Transverse colon (tissue), 4 donors: ENCODE measurements around the gene PLA2G4E. TPM values are rescaled to one million over a fixed set of nuclear protein-coding genes. Genes with fewer than 3 reads are reported as not detected.

Source experiments
- DNase-seq: peaks from one replicate; pipeline ENCODE4 v3.0.0-alpha.2; 2019
- H3K27ac ChIP-seq, 4 donors: fragments of 200-600 bp; sonication (generic); 2 replicates each; pipeline ENCODE4 v1.5.1; 2016 to 2018; ENCODE audit warnings: inconsistent platforms in 4 of 4
- H3K27me3 ChIP-seq: fragments of 200-600 bp; sonication (generic); 2 replicates; pipeline ENCODE4 v1.5.1; 2017; ENCODE audit warnings: inconsistent platforms
- H3K36me3 ChIP-seq, 4 donors: fragments of 200-600 bp; sonication (generic); 2 replicates each; pipeline ENCODE4 v1.5.1; 2017 to 2019; ENCODE audit warnings: inconsistent platforms in 4 of 4
- H3K4me1 ChIP-seq, 4 donors: fragments of 200-600 bp; sonication (generic); 2 replicates each; pipeline ENCODE4 v1.5.1; 2017 to 2020; ENCODE audit warnings: inconsistent platforms in 4 of 4
- H3K4me3 ChIP-seq, 4 donors: fragments of 200-600 bp; sonication (generic); 1 replicate in 1 of 4; 2 replicates in 3 of 4; pipeline versions ENCODE4 v1.5.1 to v1.6.1; 2017 to 2019; ENCODE audit warnings: inconsistent platforms in 4 of 4
- H3K9me3 ChIP-seq, 2 donors: fragments of 200-600 bp; sonication (generic); 2 replicates each; pipeline ENCODE4 v1.5.1; 2017 to 2019; ENCODE audit warnings: inconsistent platforms in 2 of 2
- CTCF ChIP-seq, 5 experiments: fragments of 200-600 bp in 3 of 5; fragments of 450-650 bp in 2 of 5; sonication (generic) in 3 of 5; IDR thresholded peaks; 1 replicate in 2 of 5; 2 replicates in 3 of 5; pipeline ENCODE4 v1.5.1; 2016 to 2017; ENCODE audit warnings: antibody characterized with exemption in 5 of 5, inconsistent platforms in 3 of 5, mild to moderate bottlenecking in 2 of 5, moderate library complexity in 1 of 5
- EP300 ChIP-seq: sonication (generic); formaldehyde crosslinking; IDR thresholded peaks from one replicate; pipeline ENCODE4 v1.6.1; 2017; ENCODE audit warnings: antibody characterized with exemption, low read depth
- POLR2A ChIP-seq: fragments of 450-650 bp; IDR thresholded peaks from one replicate; pipeline ENCODE4 v1.6.1; 2016; ENCODE audit warnings: antibody characterized with exemption, mild to moderate bottlenecking, moderate library complexity
- POLR2AphosphoS5 ChIP-seq, 3 donors: sonication (generic); formaldehyde crosslinking; IDR thresholded peaks; one replicate each; pipeline ENCODE4 v1.6.1; 2016; ENCODE audit warnings: antibody characterized with exemption in 3 of 3
- WGBS, 2 donors: methylation state at CpG; one replicate each; pipeline ENCODE4 v1.1.5; 2018; ENCODE audit warnings: low coverage in 1 of 2; 5-methylcytosine and 5-hydroxymethylcytosine counted together
- in situ Hi-C, 4 donors: fragments of 200-750 bp; cut with MboI; loops; one replicate each; pipeline versions ENCODE4 v1.15.0 to v1.15.1; 2017; ENCODE audit warnings: low sequenced_read_pairs in 3 of 4, low pct_ligation_motif_present in 1 of 4, low pct_unique_long_range_greater_than_20kb in 1 of 4
- intact Hi-C: fragments of 100-400 bp; cut with DNase I; formaldehyde crosslinking; loops from one replicate; pipeline ENCODE4 v1.15.1; 2023; ENCODE audit warnings: low total_unique reads
- total RNA-seq, 4 donors: library from RNA; depleted of rRNA; stranded (reverse); fragments of >200 nt; gene quantifications; one replicate each; pipeline ENCODE4 v1.1.0, GENCODE V29; 2016

PLA2G4E gene
- total RNA-seq, 4 donors from 2014 or later = 0.32 TPM; not detected in 3

GRCh38 chr15:42050484-42051255 lies 29.8 kb upstream of the PLA2G4E start:
- Histone ChIP-seq H3K9me3 (no peaks in the 10 kb centered on the region), H3K36me3 (no peaks in the 10 kb centered on the region), H3K4me3 (no peak overlapping the region), H3K27ac (no peak overlapping the region), H3K4me1 (no peaks in the 10 kb centered on the region), H3K27me3 (no peaks in the 10 kb centered on the region)
- in situ Hi-C loops = no loop called here
- intact Hi-C loops = no loop called here
- 79 to 89% methylated on average over 3 to 10 of the region's 10 CpGs for WGBS, 2 donors
- no peak for DNase-seq
- TF ChIP-seq CTCF (IDR thresholded peaks at IDR 0.05) = no peak
- TF ChIP-seq POLR2A = no peak
- TF ChIP-seq POLR2AphosphoS5 (IDR thresholded peaks at IDR 0.05) = no peak
- no peak for TF ChIP-seq EP300

- TF ChIP-seq POLR2A = no peak
- 84% methylated on average over 8 of the region's 8 CpGs; no CpG with 5 or more reads in 1 of the 2 donors for WGBS, 2 donors
- no peak overlapping the region for H3K4me3 ChIP-seq
- H3K36me3 ChIP-seq = no peaks in the 10 kb centered on the region
- no peaks in the 10 kb centered on the region for H3K9me3 ChIP-seq
- intact Hi-C loops (no loop called here), in situ Hi-C loops (no loop called here)
- H3K4me1 ChIP-seq = no peaks in the 10 kb centered on the region
- DNase-seq = no peak
- H3K27me3 ChIP-seq = no peaks in the 10 kb centered on the region
- no peak overlapping the region for H3K27ac ChIP-seq
Observed at GRCh38 chr15:42048821-42049200, 28.0 kb upstream of the PLA2G4E start.

GRCh38 chr15:42048080-42048820 lies 27.4 kb upstream of the PLA2G4E start:
- no peaks in the 10 kb centered on the region for H3K27me3 ChIP-seq
- in situ Hi-C loops (no loop called here), intact Hi-C loops (no loop called here)
- no peak for DNase-seq
- TF ChIP-seq EP300 = no peak
- no peak for TF ChIP-seq POLR2AphosphoS5 (IDR thresholded peaks at IDR 0.05)
- no peak for TF ChIP-seq CTCF (IDR thresholded peaks at IDR 0.05)
- TF ChIP-seq POLR2A = no peak
- H3K4me3 ChIP-seq = no peak overlapping the region
- H3K36me3 ChIP-seq = no peaks in the 10 kb centered on the region
- WGBS, 2 donors = 92 to 96% methylated on average over 9 of the region's 9 CpGs
- H3K9me3 ChIP-seq = no peaks in the 10 kb centered on the region
- no peaks in the 10 kb centered on the region for H3K4me1 ChIP-seq
- no peak overlapping the region for H3K27ac ChIP-seq

GRCh38 chr15:42046597-42046996 lies 25.8 kb upstream of the PLA2G4E start:
- no peaks in the 10 kb centered on the region for H3K27me3 ChIP-seq
- H3K4me1 ChIP-seq = no peaks in the 10 kb centered on the region
- H3K4me3 ChIP-seq = no peak overlapping the region
- TF ChIP-seq CTCF (IDR thresholded peaks at IDR 0.05) (no peak), POLR2A (no peak), POLR2AphosphoS5 (IDR thresholded peaks at IDR 0.05) (no peak), EP300 (no peak)
- in situ Hi-C loops (no loop called here), intact Hi-C loops (no loop called here)
- WGBS, 2 donors = 52 to 83% methylated on average over 1 to 2 of the region's 2 CpGs
- no peaks in the 10 kb centered on the region for H3K9me3 ChIP-seq
- H3K36me3 ChIP-seq = no peaks in the 10 kb centered on the region
- H3K27ac ChIP-seq = no peak overlapping the region
- no peak for DNase-seq
